NCI-H2227 (cell line): ENCODE measurements around the gene PTPN13.

Experiments
- DNase-seq: peaks from one replicate; lab custom pipeline; 2025; ENCODE audit not compliant: unreplicated experiment; lab: John Stamatoyannopoulos, UW

PTPN13 gene

DNA sequence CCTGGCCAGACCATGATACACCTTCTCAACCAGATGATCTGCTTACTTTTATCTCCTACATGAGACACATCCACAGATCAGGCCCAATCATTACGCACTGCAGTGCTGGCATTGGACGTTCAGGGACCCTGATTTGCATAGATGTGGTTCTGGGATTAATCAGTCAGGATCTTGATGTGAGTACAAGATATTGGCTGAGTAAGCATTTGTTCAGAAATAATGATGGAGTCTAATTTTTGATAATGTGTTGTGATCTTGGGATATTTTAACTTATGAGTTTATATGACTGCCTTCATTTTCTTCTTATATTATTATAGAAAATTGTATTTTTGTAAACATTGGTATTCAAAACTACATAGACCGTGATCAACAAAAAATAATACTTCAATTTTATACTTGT is 215.7 kb downstream of the PTPN13 start:
- DNase-seq, result no peak

- no peak for DNase-seq
Observed at GRCh38 chr4:86810847-86811246, 216.7 kb downstream of the PTPN13 start.

- DNase-seq, result no peak
Observed at GRCh38 chr4:86815653-86816052, 221.5 kb downstream of the PTPN13 start.

DNA sequence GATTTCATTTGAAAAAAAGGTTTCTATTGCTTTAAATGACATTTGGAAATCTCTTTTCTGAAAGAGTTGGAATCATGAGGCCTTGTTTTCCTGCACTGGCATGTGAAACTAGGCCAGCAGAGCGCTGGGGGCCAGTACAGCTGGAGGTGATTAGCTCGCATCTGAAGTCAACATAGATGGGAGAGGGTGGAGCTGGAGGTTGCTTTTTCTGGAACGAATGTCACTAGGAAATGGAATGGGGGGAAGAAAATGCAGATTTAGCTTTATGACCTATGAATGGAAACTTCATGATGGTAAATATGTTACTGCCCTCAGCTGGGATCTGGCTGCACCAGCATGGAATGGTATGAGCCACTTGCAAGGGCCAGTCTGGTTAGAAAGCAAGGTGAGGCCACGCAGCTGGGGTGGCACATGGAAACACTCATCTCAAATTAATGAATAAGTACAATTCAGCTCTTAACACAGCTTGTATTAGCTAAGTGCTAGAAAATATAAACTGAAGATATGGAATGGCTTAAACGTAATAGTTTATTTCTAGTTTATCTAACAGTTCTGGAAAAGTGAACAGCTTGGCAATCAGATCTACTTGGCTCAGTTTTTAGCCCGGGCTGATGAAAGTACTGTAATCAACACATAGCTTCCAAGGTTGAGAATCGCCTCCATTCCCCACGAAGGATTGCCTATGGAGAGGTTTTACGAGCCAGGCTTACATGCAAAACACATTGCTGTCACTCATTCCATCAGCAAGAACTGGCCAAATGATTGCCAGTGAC is 222.6 kb downstream of the PTPN13 start:
- no peak for DNase-seq

GRCh38 chr4:86818211-86818610 is 224.1 kb downstream of the PTPN13 start:
- no peak for DNase-seq

DNA sequence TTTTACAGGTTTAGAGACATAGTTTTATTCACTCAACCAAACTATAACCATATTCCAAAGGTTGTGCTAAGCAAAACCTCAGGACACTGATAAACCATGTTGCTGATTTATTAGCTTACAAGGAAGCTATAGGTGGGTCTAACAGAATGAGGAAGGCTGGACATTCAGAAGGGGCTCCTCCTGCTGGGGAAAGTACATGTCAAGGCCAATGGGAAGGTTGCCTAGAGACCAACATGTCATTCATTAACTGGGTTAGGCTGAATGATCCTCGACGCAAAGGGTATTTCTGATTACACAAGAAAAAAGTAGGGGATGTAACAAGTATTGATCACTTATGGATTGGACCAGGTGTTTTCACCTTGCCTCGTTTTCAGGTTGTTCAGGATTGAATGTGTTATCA is 224.7 kb downstream of the PTPN13 start:
- DNase-seq, result no peak

- no peak for DNase-seq
Observed at GRCh38 chr4:86819561-86819960, 225.4 kb downstream of the PTPN13 start.

- no peak for DNase-seq
Observed at GRCh38 chr4:86821151-86821550, 227.0 kb downstream of the PTPN13 start.

- no peak for DNase-seq
Observed at GRCh38 chr4:86822136-86822535, 228.0 kb downstream of the PTPN13 start.

- no peak for DNase-seq
Observed at GRCh38 chr4:86825511-86825910, 231.4 kb downstream of the PTPN13 start.

- no peak for DNase-seq
Observed at GRCh38 chr4:86831262-86832130, 237.4 kb downstream of the PTPN13 start.

DNA sequence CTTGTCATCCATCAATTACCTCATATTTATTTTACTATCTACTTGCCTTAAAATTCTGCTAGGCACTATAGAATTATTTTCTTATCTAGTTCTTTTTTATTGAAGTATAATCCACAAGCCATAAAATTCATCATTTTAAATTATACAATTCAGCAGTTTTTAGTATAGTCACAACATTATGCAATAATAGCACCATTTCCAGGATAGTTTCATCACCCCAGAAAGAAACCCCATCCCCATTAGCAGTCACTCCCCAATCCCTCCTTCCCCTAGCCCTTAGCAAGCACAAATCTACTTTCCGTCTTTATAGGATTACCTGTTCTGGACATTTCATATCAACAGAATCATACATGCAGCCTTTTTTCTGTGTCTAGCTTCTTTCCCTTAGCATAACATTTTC is 239.5 kb downstream of the PTPN13 start:
- DNase-seq, result no peak

GRCh38 chr4:86834901-86835300 is 240.8 kb downstream of the PTPN13 start:
- no peak for DNase-seq

DNA sequence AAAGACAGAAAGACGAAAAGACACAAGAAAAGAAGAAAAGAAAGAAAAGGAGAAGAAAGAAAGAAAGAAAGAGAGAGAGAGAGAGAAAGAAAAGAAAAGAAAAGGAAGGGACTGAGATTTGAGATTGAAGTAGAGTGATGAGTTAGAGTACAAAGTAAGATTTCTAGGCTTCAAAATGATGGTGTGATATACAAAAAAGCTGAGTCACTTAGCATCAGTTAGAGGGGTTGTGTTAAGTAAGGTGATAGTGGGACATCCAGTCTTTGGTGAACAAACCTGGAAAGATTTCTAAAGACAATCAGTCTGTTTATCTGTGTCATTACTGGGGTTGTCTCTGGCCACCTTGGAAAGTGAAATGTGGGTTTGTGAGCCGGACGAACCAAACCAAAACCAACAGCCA is 241.6 kb downstream of the PTPN13 start:
- DNase-seq, result no peak

- no peak for DNase-seq
Observed at GRCh38 chr4:86837691-86838503, 243.8 kb downstream of the PTPN13 start.

- DNase-seq, result no peak
Observed at GRCh38 chr4:86840858-86841257, 246.7 kb downstream of the PTPN13 start.

GRCh38 chr4:86841309-86841708 is 247.2 kb downstream of the PTPN13 start:
- no peak for DNase-seq

- DNase-seq, result no peak
Observed at GRCh38 chr4:86845593-86845992, 251.5 kb downstream of the PTPN13 start.

GRCh38 chr4:86846921-86847320 is 252.8 kb downstream of the PTPN13 start:
- DNase-seq, result no peak

DNA sequence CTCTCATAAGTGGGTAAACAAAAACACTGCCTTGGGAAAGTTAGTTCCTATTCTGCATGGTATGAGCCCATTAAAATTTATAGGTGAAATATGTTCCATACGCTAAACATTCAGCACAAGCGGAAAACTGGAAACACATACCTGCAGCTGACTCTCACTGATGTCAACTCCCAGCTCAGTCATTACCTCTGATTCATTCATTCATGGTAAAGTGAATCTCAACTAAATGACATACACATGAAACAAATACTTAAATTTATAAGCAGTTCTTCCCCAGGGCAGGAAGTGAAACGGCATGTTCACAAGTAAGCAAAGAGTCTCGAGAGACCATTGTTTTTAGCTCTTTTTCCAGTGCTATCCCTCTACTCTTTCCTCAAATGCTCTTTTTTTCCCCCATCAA is 253.5 kb downstream of the PTPN13 start:
- no peak for DNase-seq

- no peak for DNase-seq
Observed at GRCh38 chr4:86848136-86848535, 254.0 kb downstream of the PTPN13 start.
